ENCODE measurements around the gene TSPAN8. TPM values are rescaled to one million over a fixed set of nuclear protein-coding genes. Genes with fewer than 3 reads are reported as not detected.
"Not testable (repeated sequence)": the region's sequence is repeated elsewhere in the genome, so short reads cannot be mapped to it uniquely, and the experiment has no call there.

TSPAN8 gene
- total and polyA plus RNA-seq, 9 of the 15 experiments (the other 6 are each of a cell fraction or from before 2014, with no cell fraction given) = 0.11 to 0.55 (median 0.25) TPM; not detected in 2

- H4K20me1 ChIP-seq (replicated peaks; ENCODE audit: control insufficient read depth, insufficient read depth, low read length) = no peaks in the 10 kb centered on the region
- no peaks in the 10 kb centered on the region for H3K27me3 ChIP-seq (ENCODE audit: control insufficient read depth in 2 of 2, insufficient read depth in 2 of 2, low read length in 2 of 2)
- no peak overlapping the region for H3K27ac ChIP-seq (ENCODE audit: extremely low read depth, low read depth, low read length)
- no peaks in the 10 kb centered on the region for H3K79me2 ChIP-seq (ENCODE audit: control insufficient read depth, insufficient read depth, low read length)
- H3K9me3 ChIP-seq (replicated peaks; ENCODE audit: control insufficient read depth, insufficient read depth, low read depth, low read length) = no peaks in the 10 kb centered on the region
- POLR2A ChIA-PET = interaction anchor here (0.6 kb wide), 1 partner anchor 902 kb away, joined by 3 read pairs; no protein-coding TSS in a partner anchor
- CTCF ChIA-PET (ENCODE audit: low intra/inter-chr PET ratio) = no interaction called here
- no peak overlapping the region for H3K4me3 ChIP-seq
- no peak overlapping the region for H2AFZ ChIP-seq (ENCODE audit: low read depth, low read length)
- no peaks in the 10 kb centered on the region for H3K36me3 ChIP-seq (ENCODE audit: control insufficient read depth, insufficient read depth, low read length)
- no peaks in the 10 kb centered on the region for H3K9me1 ChIP-seq (ENCODE audit: control insufficient read depth, insufficient read depth, low read length)
- 1% methylated on average over 5 of the region's 5 CpGs for WGBS (ENCODE audit: insufficient coverage, low coverage, missing lambda C conversion rate)
- ATAC-seq (no peak), FAIRE-seq (no peak), DNase-seq (ENCODE audit: extremely low read depth in 1 of 4, low spot score in 3 of 4) (no peak)
- in situ Hi-C loops (cut with MboI) (no loop called here), intact Hi-C loops (cut with micrococcal nuclease) (no loop called here)
- no peaks in the 10 kb centered on the region for H3K4me1 ChIP-seq (replicated peaks in 1 of 2; ENCODE audit: control insufficient read depth in 2 of 2, insufficient read depth in 2 of 2, low read length in 2 of 2)
- TF ChIP-seq GABPB1 (CRISPR knock-in tag; IDR thresholded peaks at IDR 0.05) (no peak), ZBTB8A (IDR thresholded peaks at IDR 0.05; ENCODE audit: partially characterized antibody) (no peak), PCBP2 (IDR thresholded peaks at IDR 0.05; ENCODE audit: low read depth, low read length, poor library complexity, severe bottlenecking) (no peak)
- H3K4me2 ChIP-seq (ENCODE audit: insufficient read depth, low read length) = no peak overlapping the region
- no TSS peak for BruUV-seq (replicated peaks)
- no peak overlapping the region for H3K9ac ChIP-seq (ENCODE audit: insufficient read depth in 1 of 2, low read depth in 2 of 2, low read length in 2 of 2)
These were observed 4.9 kb downstream of the TSPAN8 start for GRCh38 chr12:71152851-71153250.

GRCh38 chr12:71150041-71150440 is 7.8 kb downstream of the TSPAN8 start:
- ATAC-seq; FAIRE-seq; POLR2A ChIA-PET; H3K9me3 ChIP-seq (replicated peaks; ENCODE audit: control insufficient read depth, insufficient read depth, low read depth, low read length); H3K36me3 ChIP-seq (ENCODE audit: control insufficient read depth, insufficient read depth, low read length); CTCF ChIA-PET (ENCODE audit: low intra/inter-chr PET ratio); intact Hi-C loops (cut with micrococcal nuclease); DNase-seq (ENCODE audit: extremely low read depth in 1 of 4, low spot score in 3 of 4); H3K9me1 ChIP-seq (ENCODE audit: control insufficient read depth, insufficient read depth, low read length); H3K27ac ChIP-seq (ENCODE audit: extremely low read depth, low read depth, low read length); in situ Hi-C loops (cut with MboI); H3K9ac ChIP-seq (ENCODE audit: insufficient read depth in 1 of 2, low read depth in 2 of 2, low read length in 2 of 2); H3K4me1 ChIP-seq (replicated peaks in 1 of 2; ENCODE audit: control insufficient read depth in 2 of 2, insufficient read depth in 2 of 2, low read length in 2 of 2); H2AFZ ChIP-seq (ENCODE audit: low read depth, low read length); BruUV-seq (replicated peaks); H3K27me3 ChIP-seq (ENCODE audit: control insufficient read depth in 2 of 2, insufficient read depth in 2 of 2, low read length in 2 of 2); H3K4me3 ChIP-seq; H3K79me2 ChIP-seq (ENCODE audit: control insufficient read depth, insufficient read depth, low read length); H3K4me2 ChIP-seq (ENCODE audit: insufficient read depth, low read length); H4K20me1 ChIP-seq (replicated peaks; ENCODE audit: control insufficient read depth, insufficient read depth, low read length): not testable (repeated sequence)
- whole genome bisulfite sequencing (ENCODE audit: insufficient coverage, low coverage, missing lambda C conversion rate) = 3% methylated on average over 5 of the region's 5 CpGs
